GM12865 (cell line): ENCODE data around the gene NDUFS6.

Experiments
- DNase-seq: peaks from one replicate; pipeline ENCODE4 v3.0.0; 2010; ENCODE audit warnings: low read depth
- H3K4me3 ChIP-seq: 2 replicates; pipeline ENCODE4 v1.5.1; 2011; ENCODE audit warnings: mild to moderate bottlenecking, low read depth, low read length, control low read depth
- CTCF ChIP-seq: IDR thresholded peaks from 2 replicates; pipeline ENCODE4 v1.5.1; 2011; ENCODE audit warnings: low read length, control low read depth, low read depth, inconsistent platforms; ENCODE audit not compliant: insufficient read depth; ENCODE audit errors: missing control alignments

The NDUFS6 gene

GRCh38 chr5:1823381-1824034 lies 22.3 kb downstream of the NDUFS6 start:
- no peak overlapping the region for H3K4me3 ChIP-seq
- no peak for TF ChIP-seq CTCF
- DNase-seq = no peak

DNA sequence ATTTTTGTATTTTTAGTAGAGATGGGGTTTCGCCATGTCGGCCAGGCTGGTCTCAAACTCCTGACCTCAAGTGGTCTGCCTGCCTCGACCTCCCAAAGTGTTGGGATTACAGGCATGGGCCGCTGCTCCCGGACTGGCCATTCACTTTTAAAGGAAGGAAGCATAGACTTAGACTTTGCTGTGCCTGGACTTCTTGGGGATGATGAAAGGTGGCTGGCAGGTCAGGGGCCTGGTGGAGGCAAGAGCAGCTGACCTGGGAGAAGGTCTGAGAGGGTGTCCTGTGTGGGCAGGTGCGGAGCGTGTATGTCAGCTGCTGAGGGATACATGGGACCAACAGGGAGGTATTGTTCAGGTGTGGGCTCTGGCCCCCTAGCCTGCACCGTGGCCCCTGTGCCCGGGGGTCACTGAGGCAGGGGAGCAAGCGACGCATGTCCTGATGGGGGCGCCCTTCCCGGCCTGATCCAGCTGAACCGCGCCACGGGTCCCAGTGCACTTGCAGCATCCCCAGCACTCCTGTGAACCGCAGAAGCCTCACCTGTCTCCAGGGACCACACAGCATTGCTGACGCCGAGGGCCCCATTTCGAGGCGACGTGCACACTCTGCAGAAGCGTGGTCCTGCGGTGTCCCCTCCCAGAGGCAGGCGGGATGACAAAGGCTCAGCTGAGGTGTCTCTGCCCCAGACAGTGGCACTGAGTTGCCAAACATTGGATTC lies 23.1 kb downstream of the NDUFS6 start:
- no peak for DNase-seq
- TF ChIP-seq CTCF = no peak

DNA sequence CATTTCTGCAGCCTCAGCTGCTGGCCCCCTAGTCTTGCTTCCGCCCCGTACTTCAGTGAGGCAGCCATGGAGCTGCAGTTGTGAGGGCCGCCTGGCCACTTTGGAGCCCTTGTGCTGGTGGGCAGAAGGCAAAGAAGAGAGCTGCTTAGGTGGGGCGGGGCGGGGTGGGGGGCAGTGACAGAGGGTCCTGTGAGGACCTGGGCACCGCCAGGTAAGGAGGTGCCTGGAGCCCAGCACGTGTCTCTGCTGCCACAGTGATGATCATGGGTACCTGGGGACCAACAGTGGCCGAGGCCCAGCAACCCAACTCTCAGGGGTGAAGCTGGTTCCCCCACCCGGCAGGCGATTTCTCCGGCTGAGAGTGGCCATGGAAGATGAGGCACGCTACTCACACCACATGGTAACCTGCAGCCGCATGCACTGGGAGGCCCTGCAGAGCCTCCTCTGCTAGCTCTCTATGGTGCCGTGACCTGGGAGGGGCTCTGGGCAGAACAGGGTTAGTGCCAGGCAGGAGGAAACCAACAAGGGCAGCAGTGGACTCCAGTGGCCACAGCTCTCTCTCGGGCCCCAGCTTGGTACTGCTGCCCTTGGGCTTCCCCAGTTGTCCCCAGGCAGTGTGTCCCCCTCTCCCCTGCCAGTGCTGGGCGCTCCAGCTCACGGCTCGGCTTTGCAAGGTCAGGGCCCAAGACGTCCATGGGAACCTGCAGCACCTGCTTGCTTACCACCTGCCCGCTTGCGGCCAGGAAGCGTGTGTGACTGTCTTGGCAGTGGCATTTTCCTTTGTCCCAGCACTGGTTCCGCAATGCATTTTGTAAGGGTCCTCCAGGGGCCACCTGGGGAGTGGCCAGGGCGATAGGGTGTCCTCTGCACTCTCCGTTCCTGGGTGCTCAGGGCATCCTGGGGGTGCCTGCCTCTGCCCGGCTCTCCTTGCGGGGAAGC lies 24.0 kb downstream of the NDUFS6 start:
- TF ChIP-seq CTCF = no peak
- DNase-seq = no peak
- H3K4me3 ChIP-seq = no peak overlapping the region

More for the DNA sequence above, 23.1 kb downstream of the NDUFS6 start:
- no peak overlapping the region for H3K4me3 ChIP-seq

DNA sequence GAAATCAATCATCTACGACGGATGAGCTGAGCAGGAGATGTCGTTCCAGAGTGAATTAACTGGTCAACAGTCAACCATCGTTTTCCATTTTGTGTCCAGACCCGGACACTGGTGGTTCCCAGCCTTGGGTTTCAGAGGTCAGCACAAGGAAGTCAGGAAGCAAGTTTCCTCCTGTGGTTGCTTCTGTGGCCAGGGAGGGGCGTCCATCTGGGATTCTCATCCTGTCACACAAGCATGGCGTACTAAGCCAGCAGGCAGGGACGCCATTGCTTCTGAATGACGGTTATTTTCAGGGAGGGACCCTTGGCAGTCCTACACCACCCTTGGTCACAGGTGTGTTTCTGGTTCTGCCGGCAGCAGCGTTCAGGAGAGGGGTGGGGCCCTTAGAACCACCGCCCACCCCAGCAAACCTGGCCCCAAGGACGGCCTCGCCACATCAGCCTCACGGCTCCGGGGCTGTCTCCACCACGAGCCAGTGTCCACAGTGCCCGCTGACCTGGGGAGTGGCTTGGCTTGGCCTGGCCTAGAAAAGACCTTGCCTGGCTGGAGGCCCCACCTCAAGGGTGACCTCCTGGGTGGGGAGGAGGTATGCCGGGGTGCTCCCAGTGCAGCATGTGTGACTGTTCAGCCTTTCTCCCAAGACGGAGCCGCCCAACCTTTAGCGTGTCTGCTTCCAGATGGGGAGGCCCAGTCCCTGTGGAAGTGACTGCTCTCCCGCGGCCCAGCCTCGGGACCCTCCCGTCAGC lies 25.2 kb downstream of the NDUFS6 start:
- no peak overlapping the region for H3K4me3 ChIP-seq
- no peak for TF ChIP-seq CTCF
- no peak for DNase-seq

- TF ChIP-seq CTCF = no peak
- H3K4me3 ChIP-seq = no peak overlapping the region
- no peak for DNase-seq
Observed at GRCh38 chr5:1827025-1827885, 26.0 kb downstream of the NDUFS6 start.
